ENCODE data around the gene AK1. TPM values are rescaled to one million over a fixed set of nuclear protein-coding genes. Genes with fewer than 3 reads are reported as not detected.

The AK1 gene
- total and polyA plus RNA-seq, 12 donors, result 500 to 1,050 (median 731) TPM

DNA sequence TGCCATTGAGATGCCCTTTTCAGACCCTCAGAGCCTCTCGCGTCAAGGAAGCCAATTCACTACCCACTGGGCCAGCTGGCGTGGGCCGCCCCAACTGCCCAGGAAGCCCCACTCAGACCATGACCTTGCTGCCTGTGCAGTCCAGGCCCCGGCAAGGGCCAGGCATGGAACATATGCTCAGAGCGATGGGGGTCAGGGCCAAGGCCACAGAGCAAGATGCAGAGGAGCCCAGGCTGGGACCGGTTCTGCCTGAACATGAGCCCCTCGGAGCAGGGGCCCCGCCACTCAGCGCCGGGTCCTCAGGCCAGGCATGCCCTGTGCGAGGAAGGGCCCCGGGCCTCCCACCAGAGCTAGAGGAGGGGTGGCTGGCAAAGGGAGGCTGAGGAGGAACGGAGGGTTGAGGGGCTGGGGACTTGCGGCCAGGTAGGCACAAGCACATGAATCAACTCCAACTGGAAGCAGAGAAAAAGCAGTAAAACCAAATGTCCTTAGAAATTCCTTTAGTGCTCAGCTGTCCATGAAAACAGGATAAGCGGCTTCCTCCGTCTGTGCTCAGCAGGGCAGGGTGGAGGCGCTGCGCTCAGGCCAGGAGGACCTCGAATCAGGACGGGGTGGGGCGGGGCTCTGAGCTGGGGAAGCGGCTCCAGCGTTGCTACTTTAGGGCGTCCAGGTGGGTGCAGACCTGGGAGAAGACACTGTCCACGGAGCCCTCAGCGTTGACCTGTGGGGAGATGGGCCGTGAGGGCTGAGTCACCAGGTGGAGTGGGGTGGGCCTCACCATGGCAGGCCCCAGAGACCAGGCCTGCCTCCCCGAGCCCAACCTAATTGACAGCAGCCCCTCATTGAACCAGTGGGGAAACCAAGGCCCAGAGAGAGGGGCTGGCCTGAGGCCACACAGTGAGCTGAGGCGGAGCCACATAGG is 9.9 kb downstream of the AK1 start:
- peak; percentile 24 to 73 (median 64) for ATAC-seq
- Histone ChIP-seq H3K36me3 (peaks cover 0 to 56% (median 22%) of the 10 kb centered on the region in 9 donors), H3K4me1 (peaks cover 2 to 62% (median 41%) of the 10 kb centered on the region in 9 donors), H3K27me3 (no peaks in the 10 kb centered on the region), H3K4me3 (peak overlapping the region in 1 of 10 donors; percentile 5), H3K9me3 (no peaks in the 10 kb centered on the region), H3K27ac (peak overlapping the region; percentile 58 to 92 (median 84))
- intact Hi-C loops (cut with DNase I), result loop anchor here in 3 of 10 donors (2.0 to 5.0 kb wide), 4 partner anchors 40 to 275 kb away; partner anchors contain the start of genes CDK9 (in 3 of the 3) and TOR2A (in 1 of the 3)
- TF ChIP-seq, protein P1, sequence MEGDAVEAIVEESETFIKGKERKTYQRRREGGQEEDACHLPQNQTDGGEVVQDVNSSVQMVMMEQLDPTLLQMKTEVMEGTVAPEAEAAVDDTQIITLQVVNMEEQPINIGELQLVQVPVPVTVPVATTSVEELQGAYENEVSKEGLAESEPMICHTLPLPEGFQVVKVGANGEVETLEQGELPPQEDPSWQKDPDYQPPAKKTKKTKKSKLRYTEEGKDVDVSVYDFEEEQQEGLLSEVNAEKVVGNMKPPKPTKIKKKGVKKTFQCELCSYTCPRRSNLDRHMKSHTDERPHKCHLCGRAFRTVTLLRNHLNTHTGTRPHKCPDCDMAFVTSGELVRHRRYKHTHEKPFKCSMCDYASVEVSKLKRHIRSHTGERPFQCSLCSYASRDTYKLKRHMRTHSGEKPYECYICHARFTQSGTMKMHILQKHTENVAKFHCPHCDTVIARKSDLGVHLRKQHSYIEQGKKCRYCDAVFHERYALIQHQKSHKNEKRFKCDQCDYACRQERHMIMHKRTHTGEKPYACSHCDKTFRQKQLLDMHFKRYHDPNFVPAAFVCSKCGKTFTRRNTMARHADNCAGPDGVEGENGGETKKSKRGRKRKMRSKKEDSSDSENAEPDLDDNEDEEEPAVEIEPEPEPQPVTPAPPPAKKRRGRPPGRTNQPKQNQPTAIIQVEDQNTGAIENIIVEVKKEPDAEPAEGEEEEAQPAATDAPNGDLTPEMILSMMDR (IDR thresholded peaks at IDR 0.05), result peak in 4 of 9 donors; percentile 10 to 33 (median 17)
- DNase-seq, result peak; percentile 68 to 74
- WGBS, 2 donors, result 66 to 68% methylated on average over 30 of the region's 30 CpGs

DNA sequence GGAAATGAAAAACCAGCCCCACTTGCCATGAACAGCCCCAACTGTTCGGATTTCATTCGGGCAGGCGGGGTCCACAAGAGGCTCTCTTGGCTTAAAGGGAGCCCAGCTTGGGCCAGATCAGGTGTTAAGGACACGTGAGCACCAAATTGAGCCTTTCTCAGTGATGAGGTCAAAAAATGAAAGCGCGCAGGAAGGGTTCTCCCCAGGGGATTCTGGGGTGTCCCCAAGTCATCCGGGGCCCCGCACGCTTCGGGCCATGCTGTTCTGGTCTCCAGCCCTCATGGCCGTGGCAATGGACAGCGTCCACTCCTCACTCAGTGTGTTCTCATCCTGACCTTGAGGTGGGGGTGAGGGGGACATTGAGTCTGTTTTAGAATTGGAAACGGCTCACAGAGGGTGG is 10.9 kb downstream of the AK1 start:
- no peak for ATAC-seq
- no peak overlapping the region for H3K4me3 ChIP-seq
- H3K27me3 ChIP-seq, result no peaks in the 10 kb centered on the region
- TF ChIP-seq, protein P1 (IDR thresholded peaks at IDR 0.05), result no peak
- peaks cover 13 to 69% (median 52%) of the 10 kb centered on the region in 9 donors for H3K4me1 ChIP-seq
- DNase-seq, result no peak
- peak overlapping the region in 7 of 10 donors; percentile 22 to 92 (median 84) for H3K27ac ChIP-seq
- peaks cover 0 to 45% (median 13%) of the 10 kb centered on the region in 9 donors for H3K36me3 ChIP-seq
- 89 to 94% methylated on average over 13 of the region's 13 CpGs for WGBS, 2 donors
- H3K9me3 ChIP-seq, result no peaks in the 10 kb centered on the region
- intact Hi-C loops (cut with DNase I), result loop anchor here in 3 of 10 donors (5.0 kb wide), 3 partner anchors 39 to 274 kb away; partner anchors contain the start of gene CDK9 (in 3 of the 3)

- Histone ChIP-seq H3K4me1 (peaks cover 19 to 76% (median 58%) of the 10 kb centered on the region in 9 donors), H3K27ac (peak overlapping the region in 8 of 10 donors; percentile 15 to 99 (median 67)), H3K27me3 (no peaks in the 10 kb centered on the region), H3K4me3 (no peak overlapping the region), H3K36me3 (peaks cover 0 to 38% (median 6%) of the 10 kb centered on the region in 9 donors), H3K9me3 (no peaks in the 10 kb centered on the region)
- 82% methylated on average over 19 of the region's 19 CpGs for WGBS, 2 donors
- ATAC-seq, result no peak
- TF ChIP-seq, protein P1 (IDR thresholded peaks at IDR 0.05), result no peak
- intact Hi-C loops (cut with DNase I), result loop anchor here in 3 of 10 donors (5.0 kb wide), 3 partner anchors 39 to 274 kb away; partner anchors contain the start of gene CDK9 (in 3 of the 3)
- DNase-seq, result no peak
Observed at GRCh38 chr9:127865645-127866464, 11.6 kb downstream of the AK1 start.
